ENCODE results near the gene CLDN24. TPM values are rescaled to one million over a fixed set of nuclear protein-coding genes. Genes with fewer than 3 reads are reported as not detected.
"Not testable (repeated sequence)": the region's sequence is repeated elsewhere in the genome, so short reads cannot be mapped to it uniquely, and the experiment has no call there.

The CLDN24 gene
- total RNA-seq, 1 donor from 2014 or later: 1.2 TPM

DNA sequence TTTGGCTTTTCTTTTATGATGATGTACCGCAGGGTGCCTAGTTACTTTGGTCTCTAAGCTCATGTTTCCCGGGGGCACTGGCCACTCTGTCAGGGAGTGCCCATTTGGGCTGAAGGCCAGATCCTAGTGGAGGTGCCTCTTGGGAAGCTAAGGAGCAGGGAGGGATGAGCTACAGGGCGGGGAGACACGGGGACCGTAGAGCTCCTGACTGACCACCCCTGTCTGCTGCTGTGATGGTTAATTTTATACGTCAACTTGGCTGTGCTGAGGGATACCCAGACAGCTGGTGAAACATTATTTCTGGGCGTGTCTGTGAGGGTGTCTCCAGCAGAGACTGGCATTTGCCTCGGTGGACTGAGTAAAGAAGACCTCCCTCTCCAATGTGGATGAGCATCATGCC, 24.9 kb upstream of the CLDN24 start:
- ATAC-seq: no peak

DNA sequence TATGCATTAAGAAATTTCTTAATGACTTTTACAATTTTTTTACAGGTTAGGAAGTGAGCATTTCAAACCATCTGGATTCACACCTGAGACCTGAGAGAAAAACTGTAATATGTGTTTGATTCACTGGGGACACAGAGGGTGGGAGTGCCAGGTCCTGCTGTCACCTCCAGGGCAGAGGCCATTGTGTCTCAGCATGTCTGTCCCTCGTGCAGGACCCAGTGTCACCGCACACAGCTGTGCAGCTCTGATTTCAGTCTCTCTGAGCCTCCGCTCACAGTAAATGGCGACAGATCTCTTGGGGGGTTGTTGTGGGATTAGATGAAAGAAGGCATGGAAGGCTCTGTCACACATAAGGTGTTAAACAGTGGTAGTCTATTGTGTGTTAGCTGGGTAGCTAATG, 23.0 kb upstream of the CLDN24 start:
- ATAC-seq: no peak

DNA sequence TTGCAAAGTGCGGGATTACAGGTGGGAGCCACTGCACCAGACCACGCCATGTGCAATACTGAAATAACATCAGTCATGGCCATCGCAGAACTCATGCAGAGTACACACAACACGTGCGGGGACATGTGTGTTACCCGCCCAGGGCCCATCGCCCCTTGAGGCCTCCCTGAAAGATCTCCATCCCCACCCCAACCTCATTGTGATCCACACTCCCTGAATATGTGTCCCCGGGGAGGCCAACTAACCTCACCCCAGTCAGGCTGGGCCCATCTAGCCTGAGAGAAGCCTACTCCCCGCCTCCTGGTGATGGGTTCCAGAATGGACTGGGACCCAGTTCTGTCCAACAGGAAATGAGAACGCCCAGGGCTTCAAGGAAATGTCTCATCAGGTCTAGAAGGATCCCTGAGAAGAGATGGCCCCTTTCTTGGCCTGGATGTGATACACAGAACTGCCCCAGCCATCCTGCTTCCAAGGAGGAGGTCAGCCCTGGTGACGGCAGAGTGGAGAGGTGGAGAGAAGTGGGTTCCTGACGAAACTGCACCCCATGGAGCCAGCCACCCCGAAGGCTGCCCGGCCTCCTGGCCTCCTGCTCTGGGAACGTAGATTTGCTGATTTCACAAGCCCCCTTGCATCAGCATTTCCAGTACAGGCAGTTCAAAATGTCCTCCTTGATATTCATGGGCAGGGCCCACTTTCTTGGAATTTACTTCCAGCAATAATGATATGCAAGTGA, 22.5 kb upstream of the CLDN24 start:
- no peak for ATAC-seq

DNA sequence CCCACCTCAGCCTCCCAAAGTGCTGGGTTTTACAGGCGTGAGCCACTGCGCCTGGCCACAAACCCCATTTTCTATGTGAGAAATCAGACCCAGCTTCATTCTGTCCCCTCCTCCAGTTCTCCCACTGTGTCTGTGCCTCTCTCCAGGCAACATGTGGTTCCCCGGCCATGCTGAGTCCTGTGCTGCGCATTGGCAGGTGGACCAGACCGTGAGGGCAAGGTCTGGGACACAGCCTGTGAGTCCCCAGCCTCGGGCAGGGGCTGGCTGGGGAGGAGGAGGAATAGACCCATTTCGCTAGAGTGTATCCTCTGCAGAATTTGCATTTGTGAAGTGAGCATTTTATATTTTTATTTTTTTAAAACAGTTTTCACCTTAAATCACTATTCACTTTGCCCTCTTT, 21.5 kb upstream of the CLDN24 start:
- no peak for ATAC-seq

DNA sequence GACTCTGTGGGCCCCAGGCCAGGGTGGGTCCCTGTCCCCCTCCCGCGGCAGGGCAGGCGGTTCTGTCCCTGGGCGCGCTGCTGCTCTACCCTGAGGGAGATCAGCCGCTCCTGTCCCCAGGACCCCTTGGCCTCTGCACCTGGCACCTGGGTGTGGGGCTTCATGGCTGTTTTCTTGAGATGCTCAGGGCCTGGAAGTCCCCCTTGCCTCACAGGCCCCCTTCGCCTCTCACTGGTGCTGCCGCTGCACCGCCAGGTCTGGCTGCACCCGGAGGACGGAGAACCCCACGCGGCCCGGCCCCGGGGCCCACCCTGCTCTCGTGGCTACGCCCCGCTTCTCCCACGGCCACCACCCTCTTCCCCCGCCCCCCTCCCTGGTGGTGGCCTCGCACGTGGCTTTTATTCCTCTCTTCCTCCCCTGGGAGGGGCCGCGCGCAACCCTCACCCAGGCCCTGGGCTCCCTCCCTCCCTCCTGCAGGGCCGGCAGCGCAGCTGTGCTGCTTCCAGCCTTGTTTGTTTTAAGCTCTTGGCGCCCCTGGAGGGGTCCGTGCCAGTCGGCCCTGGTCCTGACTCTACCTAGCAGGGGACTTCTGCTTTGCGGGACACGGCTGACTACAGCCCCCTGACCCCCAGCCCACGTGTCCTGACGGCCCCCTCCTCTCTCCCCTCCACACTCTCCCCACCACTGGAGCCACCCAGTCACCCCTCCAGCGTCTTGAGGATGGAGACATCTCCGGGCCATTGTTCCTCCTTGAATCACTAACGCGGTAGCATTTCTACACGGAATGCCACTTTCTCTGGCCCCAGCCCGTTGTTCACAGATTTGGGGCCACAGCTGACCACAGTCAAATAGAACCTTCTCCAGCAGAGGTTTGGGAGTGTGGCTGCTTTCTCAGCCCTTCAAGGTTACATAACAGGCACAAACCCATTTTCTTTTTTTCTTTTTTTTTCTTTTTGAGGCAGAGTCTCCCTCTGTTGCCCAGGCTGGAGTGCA, 20.6 kb upstream of the CLDN24 start:
- ATAC-seq: peak; percentile 21

DNA sequence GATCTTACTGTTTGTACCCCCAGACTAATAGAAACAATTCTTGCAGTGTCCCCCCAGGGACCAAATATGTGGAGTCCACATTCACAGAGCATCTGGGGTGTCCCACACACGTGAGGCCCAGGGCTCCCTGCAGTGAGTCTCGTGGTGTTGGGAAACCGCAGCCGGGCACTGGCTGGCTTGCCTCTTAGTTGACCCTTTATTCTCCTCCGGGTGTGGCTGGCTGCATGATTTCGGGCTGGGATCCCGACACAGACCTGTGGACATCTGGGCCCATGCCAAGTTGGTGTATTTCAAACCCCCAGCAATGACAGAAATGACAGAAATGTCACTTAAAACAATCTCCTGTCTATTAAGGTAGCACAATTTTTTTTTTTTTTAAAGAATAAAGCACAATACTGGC, 15.6 kb upstream of the CLDN24 start:
- ATAC-seq: no peak

DNA sequence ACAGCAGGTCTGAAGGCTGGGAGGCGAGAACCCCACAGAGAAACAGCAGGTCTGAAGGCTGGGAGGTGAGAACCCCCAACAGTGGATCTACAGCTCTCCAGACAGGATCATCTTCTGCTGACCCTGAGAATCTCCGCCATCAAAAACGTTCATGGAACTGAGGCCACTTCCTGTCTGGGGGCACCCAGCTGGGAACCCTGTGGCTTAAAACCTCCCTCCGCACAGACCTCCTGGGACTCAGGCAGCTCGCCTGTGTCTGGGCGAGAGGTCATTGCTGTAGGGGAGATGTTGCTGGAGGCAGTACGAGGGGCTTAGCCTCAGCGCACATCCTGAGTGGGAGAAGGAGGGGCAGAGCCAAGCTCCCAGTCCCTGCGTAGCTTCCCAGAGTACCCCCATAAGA, 15.1 kb upstream of the CLDN24 start:
- ATAC-seq: no peak

DNA sequence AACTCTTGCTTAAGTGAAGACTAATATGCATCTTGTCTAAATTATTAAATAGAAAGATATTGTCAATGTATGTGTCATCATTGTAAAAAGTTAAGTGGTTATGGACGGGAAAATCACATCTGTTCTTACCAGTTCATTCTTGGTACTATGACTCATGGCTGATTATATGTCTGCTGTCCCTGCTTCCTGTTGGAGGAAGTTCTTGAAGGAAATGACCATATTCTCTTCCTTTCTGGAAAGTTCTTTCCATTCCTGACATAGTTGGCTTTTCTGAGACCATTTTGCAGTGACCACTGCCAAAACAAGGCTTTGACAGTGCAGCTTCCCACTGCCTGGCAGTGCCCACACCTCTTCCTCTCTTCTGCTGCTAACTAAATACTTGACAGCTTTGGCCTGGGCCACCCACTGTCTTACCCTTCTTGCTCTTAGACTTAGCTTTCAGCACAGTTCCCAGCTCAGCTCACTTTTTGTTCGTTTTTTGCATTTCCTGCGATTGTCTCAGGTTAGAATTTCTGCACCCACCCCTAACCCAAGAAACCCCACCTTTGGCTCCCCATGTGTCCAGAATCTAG, 13.2 kb upstream of the CLDN24 start:
- peak; percentile 76 for ATAC-seq

DNA sequence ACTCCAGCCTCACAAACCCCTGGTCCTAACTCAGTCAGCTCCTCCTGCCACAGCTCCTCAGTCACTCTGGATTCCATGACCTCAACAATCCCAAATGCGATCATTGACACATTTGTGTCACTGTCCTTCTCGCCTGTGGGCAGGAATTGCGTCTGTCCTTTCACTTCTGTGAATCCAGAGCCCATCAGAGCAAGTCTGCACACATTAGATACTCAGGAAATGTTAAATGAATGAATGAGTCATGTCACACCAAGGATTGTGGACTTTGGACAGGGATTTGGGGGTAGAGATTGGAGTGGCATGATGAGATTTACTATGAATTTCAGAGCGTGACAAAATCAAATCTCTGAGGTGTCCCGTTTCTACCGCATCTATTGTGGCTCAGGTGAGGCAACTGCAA, 11.8 kb upstream of the CLDN24 start:
- peak; percentile 27 for ATAC-seq

DNA sequence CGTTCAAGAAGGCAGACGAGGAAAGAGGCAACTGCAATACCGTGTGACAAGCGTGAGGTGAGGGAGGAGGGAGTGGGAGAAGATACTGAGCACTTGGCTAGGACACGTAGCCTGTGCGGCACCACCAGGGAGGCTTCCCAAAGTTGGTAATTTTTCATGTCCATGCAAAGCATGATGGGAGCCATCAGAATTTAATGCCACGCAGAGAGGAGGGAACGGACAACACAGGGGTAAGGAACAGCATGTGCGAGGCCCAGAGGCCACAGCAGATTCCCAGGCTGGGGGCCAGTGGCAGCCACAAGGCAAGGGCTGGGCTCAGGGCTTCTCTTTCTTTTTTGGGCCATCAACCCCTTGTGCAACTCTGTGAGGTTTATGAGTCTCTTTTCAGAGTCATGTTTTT, 11.0 kb upstream of the CLDN24 start:
- ATAC-seq: no peak

DNA sequence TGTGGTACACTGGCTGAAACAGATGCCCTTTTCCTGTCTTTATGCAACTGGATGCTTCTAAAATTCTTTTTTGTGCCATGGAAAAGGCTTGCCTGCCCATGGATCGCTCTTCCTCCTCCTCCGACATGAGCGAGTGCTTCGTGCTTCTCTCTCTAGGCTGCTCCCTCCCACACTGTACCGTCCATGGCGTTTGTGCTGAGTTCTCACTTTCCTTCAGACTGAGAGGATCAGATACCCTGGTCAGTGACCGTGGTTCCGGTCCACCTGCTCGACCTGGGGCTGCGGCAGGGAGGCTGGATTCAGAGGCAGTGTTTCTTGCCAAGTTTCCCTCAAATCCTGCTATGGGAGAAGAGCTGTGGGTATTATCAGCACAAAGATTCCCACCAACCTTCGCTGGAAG, 10.2 kb upstream of the CLDN24 start:
- ATAC-seq: no peak

DNA sequence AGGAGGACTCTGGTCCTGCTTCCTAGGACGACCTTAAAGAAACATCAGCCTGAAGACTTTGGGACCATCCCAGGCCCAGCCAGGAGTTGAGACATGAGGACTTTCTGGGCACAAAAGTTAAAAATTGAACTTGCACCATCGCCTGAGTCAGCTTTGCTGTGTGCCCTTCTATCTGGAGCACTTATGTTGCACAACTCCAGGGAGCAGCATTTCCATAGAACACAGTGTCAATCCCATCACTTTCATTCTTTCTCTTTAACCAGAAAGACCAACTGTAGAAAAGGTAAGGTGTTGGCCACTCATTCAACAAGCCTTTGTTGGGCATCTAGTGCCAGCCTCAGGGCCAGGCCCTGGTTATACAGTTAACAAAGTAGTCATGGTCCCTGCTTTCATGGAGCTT, 8.6 kb upstream of the CLDN24 start:
- ATAC-seq: no peak

DNA sequence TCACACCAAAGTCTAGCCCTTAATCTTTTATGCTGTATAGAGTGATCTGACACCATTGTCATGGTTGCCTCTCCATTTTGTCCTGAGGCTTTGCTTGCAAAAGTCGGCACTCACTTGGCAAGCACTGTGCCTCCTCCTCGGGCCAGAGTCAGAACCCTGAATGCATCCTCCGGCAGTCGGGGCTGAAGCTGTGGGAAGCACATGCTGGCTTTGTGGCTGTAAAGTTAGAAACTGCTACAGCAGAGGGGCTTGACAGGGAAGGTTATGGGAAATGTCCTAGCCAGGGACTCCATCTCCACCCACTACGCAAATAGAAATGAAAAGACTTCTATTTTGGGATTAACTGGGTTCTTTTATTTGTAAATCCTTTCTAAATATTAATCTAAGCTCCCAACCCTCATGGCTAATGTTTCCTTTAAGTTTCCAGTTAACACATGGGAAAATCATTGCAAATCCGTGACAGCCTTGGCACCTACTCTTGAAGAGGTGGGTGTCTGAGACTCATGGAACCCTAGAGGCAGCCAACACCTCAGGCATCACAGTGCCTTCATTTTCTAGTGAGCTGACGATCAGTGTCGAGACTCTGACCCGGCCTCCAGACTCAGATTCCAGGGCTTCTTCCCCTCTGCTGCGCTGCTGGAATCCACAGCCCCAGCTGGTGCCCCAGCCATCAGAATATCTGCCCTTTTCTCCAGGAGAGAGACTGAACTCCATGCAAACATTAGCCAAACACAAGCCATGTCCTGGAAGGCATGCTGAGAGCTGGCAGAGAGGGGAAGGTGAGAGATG, 7.9 kb upstream of the CLDN24 start:
- peak; percentile 60 for ATAC-seq

DNA sequence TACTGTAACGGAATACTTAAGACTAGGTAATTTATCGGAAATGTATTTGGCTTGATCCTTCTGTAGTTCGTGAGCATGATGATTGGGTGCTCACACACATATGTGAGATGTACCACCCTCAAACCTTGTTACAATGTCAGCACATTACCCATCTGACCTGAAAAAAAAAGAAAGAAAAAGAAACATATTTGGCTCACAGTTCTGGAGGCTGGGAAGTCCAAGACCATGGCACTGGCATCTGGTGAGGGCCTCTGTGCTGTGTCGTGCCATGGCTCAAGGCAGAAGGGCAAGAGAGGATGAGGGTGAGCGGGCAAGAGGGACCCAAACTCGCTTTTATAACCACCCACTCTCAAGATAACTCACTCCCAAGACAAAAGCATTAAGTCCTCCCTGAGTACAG, 7.0 kb upstream of the CLDN24 start:
- ATAC-seq: no peak

DNA sequence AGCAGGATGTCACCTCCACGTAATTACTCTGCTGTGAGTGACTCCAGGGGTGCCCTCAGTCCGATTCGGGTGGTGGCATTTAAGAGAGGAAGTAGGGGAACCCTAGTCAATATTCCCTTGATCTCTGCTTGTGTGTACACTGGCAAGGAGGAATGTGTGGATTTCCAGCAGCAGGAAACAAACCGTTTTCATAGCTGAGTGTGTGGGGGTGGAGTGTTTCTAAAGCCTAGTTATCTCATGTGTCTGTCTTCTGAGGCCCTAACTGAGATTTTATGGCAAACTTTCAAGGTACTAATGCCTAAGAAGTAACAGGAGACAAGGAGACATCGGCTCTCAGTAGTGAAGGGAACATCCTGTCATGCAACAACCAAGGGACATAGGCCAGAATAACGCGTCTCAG, 6.6 kb upstream of the CLDN24 start:
- ATAC-seq: no peak

DNA sequence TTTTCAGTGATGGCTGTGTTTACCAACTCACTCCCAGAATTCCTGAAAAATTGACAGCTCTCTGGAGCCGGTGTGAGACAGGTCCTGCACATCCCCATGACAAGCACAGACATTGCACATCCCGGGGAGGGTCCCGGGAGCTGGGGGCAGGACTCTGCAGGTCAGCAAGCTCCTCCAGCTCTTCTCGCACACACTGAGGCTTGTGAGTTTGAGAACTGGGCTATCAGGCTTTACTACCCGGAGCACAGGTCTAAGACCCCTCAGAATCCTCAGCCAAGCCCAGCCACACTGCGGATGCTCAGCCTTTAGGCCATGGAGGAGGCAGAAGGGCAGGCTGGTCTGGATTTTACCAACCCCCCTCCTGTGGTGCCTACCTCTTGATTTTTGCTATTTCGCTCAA, 5.6 kb upstream of the CLDN24 start:
- ATAC-seq: no peak

DNA sequence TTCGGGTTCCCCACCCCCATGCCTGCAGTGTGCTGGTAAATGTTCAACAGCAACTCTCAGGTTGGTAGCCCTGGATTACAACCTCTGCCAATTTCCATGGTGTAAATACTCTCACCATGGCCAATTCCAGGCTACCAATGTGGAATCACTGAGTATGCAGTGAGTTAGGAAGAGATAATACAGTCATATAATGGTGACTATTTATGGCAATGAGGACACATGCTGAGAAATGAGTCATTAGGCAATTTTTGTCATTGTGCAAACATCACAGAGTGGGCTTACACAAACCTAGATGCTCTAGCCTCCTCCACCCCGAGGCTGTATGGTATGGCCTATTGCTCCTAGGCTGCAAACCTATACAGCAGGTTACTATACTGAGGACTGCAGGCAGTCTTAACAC, 4.6 kb upstream of the CLDN24 start:
- no peak for ATAC-seq

DNA sequence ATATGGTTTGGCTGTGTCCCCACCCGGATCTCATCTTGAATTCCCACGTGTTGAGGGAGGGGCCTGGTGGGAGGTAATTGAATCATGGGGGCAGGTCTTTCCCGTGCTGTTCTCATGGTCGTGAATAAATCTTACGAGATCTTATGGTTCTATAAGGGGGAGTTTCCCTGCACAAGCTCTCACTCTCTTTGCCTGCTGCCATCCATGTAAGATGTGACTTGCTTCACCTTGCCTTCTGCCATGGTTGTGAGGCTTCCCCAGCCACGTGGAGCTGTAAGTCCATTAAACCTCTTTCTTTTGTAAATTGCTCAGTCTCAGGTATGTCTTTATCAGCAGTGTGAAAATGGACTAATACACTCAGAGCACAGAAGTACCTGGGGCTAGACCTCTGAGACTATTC, 4.2 kb upstream of the CLDN24 start:
- ATAC-seq: not testable (repeated sequence)

DNA sequence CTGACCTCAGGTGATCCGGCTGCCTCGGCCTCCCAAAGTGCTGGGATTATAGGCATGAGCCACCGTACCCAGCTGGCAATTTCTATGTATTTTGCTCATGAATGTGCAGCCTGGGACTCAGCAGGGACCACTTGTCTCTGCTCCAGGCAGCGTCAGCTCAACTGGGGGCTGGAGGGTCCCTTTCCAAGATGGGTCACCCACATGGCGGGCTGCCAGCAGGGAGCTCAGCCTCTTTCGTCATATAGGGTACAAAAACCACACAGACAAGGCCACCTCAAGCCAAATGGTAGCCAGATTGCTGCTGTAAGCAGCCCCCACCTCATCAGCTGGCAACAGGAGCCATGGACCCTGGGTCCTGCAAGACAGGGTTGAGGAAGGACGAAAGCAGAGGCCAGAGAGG, 2.4 kb upstream of the CLDN24 start:
- ATAC-seq: no peak

DNA sequence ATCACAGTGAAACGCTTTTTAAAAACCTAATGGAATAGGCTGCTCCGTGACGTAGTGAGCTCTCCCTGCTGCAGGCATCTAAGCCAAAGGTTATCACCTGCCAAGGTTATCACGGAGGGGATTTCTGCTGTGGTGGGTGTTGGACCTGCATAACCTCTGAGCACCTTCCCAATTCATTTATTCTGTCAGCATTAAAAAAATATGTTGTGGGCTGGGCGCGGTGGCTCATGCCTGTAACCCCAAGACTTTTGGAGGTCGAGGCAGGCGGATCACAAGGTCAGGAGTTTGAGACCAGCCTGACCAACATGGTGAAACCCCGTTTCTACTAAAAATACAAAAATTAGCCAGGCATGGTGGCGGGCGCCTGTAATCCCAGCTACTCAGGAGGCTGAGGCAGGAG, 1.8 kb upstream of the CLDN24 start:
- not testable (repeated sequence) for ATAC-seq

DNA sequence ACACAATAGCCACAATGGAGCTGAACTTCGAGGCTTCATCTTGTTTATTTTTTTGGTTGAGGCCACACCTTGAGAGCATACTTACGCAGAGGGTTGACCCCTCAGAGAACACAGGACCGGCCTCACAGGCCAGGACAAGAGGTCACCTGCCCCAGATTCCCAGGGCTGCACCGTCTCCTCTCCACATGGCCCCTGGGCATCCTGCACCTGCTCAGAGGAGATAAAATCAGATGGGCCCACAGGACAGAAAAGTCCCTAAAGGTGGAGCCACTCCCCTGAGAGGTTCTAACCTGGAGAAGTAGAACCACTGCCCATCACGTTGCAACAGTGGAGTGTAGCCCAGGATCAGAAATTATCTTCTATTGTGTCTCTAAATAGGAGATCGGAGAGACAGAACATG, 1.1 kb upstream of the CLDN24 start:
- ATAC-seq: no peak

DNA sequence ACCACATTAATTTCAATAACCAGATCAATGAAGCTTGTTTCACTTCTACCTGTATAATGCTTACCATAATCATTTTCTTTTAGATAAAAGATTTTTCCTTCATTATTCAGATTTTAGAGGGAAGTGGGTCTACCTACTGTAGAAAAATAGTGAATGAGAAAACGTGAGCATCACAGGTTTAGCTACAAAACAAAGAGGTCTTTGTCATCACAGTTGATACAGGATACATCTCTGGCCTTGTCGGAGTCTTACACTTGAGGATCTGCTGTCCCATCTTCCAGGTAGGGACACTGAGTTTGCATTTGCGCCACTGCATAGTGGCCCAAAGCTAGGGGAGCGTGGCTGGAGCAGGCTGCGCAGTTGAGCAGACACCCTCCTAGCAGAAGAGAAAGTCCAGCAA, 710 bp downstream of the CLDN24 start:
- no peak for ATAC-seq

DNA sequence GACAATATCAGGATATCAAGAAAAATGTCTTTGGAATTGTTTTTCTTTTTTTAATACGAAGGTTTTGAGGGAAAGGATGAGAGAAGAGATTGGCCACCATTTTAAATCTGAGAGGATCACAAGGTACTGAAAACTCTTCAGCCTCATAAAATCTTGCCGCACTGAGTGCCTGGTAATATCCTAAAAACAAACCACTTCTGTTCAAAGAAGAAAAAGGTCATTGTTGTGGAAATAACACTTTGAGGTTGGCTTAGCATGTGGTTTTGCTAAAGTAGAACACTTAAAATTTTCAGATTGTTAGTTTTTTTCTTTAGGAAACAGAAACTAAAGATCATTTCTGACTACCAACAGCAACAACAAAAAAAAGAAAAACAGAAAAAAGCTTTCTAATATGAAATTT, 1.1 kb downstream of the CLDN24 start:
- ATAC-seq: no peak

Data from esophagus mucosa (tissue), 1 donor.